Astrocyte (in vitro differentiated cells and primary cell): ENCODE results near the gene GPBP1. TPM values are rescaled to one million over a fixed set of nuclear protein-coding genes. Genes with fewer than 3 reads are reported as not detected.

ENCODE experiments used
- DNase-seq: peaks from one replicate; pipeline ENCODE4 v3.0.0-alpha.2; 2010; ENCODE audit warnings: low read depth
- FAIRE-seq: peaks from 2 replicates; lab custom pipeline; 2011; peaks lifted over from hg19 to GRCh38; lab: Jason Lieb, UNC
- H2AFZ ChIP-seq: 2 replicates; pipeline ENCODE4 v1.6.0; 2012; ENCODE audit warnings: low read depth, low read length, inconsistent platforms
- H3K27ac ChIP-seq: 2 replicates; pipeline ENCODE4 v1.5.1; 2011; ENCODE audit warnings: low read depth, low read length, inconsistent platforms
- H3K27me3 ChIP-seq: 2 replicates; pipeline ENCODE4 v1.6.0; 2011; ENCODE audit warnings: low read length, inconsistent platforms; ENCODE audit not compliant: insufficient read depth
- H3K36me3 ChIP-seq: 2 replicates; pipeline ENCODE4 v1.5.1; 2011; ENCODE audit warnings: low read length, inconsistent platforms; ENCODE audit not compliant: insufficient read depth
- H3K4me1 ChIP-seq: 2 replicates; pipeline ENCODE4 v1.5.1; 2011; ENCODE audit warnings: low read length, inconsistent platforms; ENCODE audit not compliant: insufficient read depth
- H3K4me2 ChIP-seq: 2 replicates; pipeline ENCODE4 v1.6.0; 2012; ENCODE audit warnings: low read length, inconsistent platforms
- H3K4me3 ChIP-seq: 2 replicates; pipeline ENCODE4 v1.5.1; 2011; ENCODE audit warnings: low read depth, mild to moderate bottlenecking, low read length, inconsistent platforms; ENCODE audit not compliant: insufficient read depth
- H3K79me2 ChIP-seq: 2 replicates; pipeline ENCODE4 v1.6.0; 2012; ENCODE audit warnings: mild to moderate bottlenecking, low read length, inconsistent platforms; ENCODE audit not compliant: insufficient read depth
- H3K9ac ChIP-seq: 2 replicates; pipeline ENCODE4 v1.6.0; 2012; ENCODE audit warnings: mild to moderate bottlenecking, low read length, inconsistent platforms
- H3K9me3 ChIP-seq: 2 replicates; pipeline ENCODE4 v1.5.1; 2012; ENCODE audit warnings: low read depth, mild to moderate bottlenecking, low read length, inconsistent platforms; ENCODE audit not compliant: insufficient read depth
- H4K20me1 ChIP-seq: 2 replicates; pipeline ENCODE4 v1.6.0; 2012; ENCODE audit warnings: low read length, inconsistent platforms; ENCODE audit not compliant: insufficient read depth
- H3K27ac Mint-ChIP-seq: one replicate; pipeline ENCODE4 v1.8.0; 2021; ENCODE audit warnings: mild to moderate bottlenecking, mixed read lengths; ENCODE audit not compliant: unreplicated experiment
- H3K27me3 Mint-ChIP-seq: one replicate; pipeline ENCODE4 v1.8.0; 2021; ENCODE audit warnings: low read depth, mixed read lengths; ENCODE audit not compliant: unreplicated experiment
- H3K36me3 Mint-ChIP-seq: one replicate; pipeline ENCODE4 v1.8.0; 2021; ENCODE audit warnings: low read depth, mixed read lengths; ENCODE audit not compliant: unreplicated experiment
- H3K4me1 Mint-ChIP-seq: one replicate; pipeline ENCODE4 v1.8.0; 2021; ENCODE audit warnings: low read depth, mixed read lengths; ENCODE audit not compliant: unreplicated experiment
- H3K4me3 Mint-ChIP-seq: one replicate; pipeline ENCODE4 v1.8.0; 2021; ENCODE audit warnings: mild to moderate bottlenecking, moderate library complexity, mixed read lengths; ENCODE audit not compliant: unreplicated experiment
- H3K9me3 Mint-ChIP-seq: one replicate; pipeline ENCODE4 v1.8.0; 2021; ENCODE audit warnings: mild to moderate bottlenecking, mixed read lengths; ENCODE audit not compliant: unreplicated experiment
- EZH2 ChIP-seq: IDR thresholded peaks from 2 replicates; pipeline ENCODE4 v1.6.1; 2012; ENCODE audit warnings: mild to moderate bottlenecking, low read length, inconsistent platforms; ENCODE audit not compliant: insufficient read depth
- total RNA-seq: library from RNA; stranded (reverse); gene quantifications from 2 replicates; pipeline ENCODE4 v1.2.1, GENCODE V29; 2021
- TF ChIP-seq, protein P1 (sequence below): IDR thresholded peaks from 2 replicates; pipeline ENCODE4 v1.5.1; 2011; ENCODE audit warnings: low read depth, mild to moderate bottlenecking, inconsistent platforms, low read length, moderate library complexity; ENCODE audit not compliant: insufficient read depth

The GPBP1 gene
- total RNA-seq, 1 donor from 2014 or later = 59.8 TPM

GRCh38 chr5:57211039-57211438 is 37.2 kb downstream of the GPBP1 start:
- Histone ChIP-seq H3K9ac (no peak overlapping the region), H3K27ac (no peak overlapping the region), H3K36me3 (peaks cover 4% of the 10 kb centered on the region), H3K9me3 (no peaks in the 10 kb centered on the region), H4K20me1 (peaks cover 80% of the 10 kb centered on the region), H3K4me3 (no peak overlapping the region), H3K79me2 (peaks cover 100% of the 10 kb centered on the region), H3K4me2 (no peak overlapping the region), H3K4me1 (peaks cover 7% of the 10 kb centered on the region), H2AFZ (no peak overlapping the region), H3K27me3 (no peaks in the 10 kb centered on the region)
- Mint-ChIP-seq H3K4me3 (no peak overlapping the region), H3K27ac (no peak overlapping the region), H3K27me3 (no peaks in the 10 kb centered on the region), H3K36me3 (peaks cover 8% of the 10 kb centered on the region), H3K4me1 (peaks cover 28% of the 10 kb centered on the region), H3K9me3 (no peaks in the 10 kb centered on the region)
- DNase-seq (no peak), FAIRE-seq (no peak)
- TF ChIP-seq EZH2 = no peak
- TF ChIP-seq, protein P1, sequence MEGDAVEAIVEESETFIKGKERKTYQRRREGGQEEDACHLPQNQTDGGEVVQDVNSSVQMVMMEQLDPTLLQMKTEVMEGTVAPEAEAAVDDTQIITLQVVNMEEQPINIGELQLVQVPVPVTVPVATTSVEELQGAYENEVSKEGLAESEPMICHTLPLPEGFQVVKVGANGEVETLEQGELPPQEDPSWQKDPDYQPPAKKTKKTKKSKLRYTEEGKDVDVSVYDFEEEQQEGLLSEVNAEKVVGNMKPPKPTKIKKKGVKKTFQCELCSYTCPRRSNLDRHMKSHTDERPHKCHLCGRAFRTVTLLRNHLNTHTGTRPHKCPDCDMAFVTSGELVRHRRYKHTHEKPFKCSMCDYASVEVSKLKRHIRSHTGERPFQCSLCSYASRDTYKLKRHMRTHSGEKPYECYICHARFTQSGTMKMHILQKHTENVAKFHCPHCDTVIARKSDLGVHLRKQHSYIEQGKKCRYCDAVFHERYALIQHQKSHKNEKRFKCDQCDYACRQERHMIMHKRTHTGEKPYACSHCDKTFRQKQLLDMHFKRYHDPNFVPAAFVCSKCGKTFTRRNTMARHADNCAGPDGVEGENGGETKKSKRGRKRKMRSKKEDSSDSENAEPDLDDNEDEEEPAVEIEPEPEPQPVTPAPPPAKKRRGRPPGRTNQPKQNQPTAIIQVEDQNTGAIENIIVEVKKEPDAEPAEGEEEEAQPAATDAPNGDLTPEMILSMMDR = no peak

- Histone ChIP-seq H3K4me2 (no peak overlapping the region), H2AFZ (no peak overlapping the region), H3K36me3 (peaks cover 4% of the 10 kb centered on the region), H3K9me3 (no peaks in the 10 kb centered on the region), H3K27me3 (no peaks in the 10 kb centered on the region), H3K4me3 (no peak overlapping the region), H3K79me2 (peaks cover 95% of the 10 kb centered on the region), H3K4me1 (peaks cover 9% of the 10 kb centered on the region), H4K20me1 (peaks cover 65% of the 10 kb centered on the region), H3K9ac (no peak overlapping the region), H3K27ac (no peak overlapping the region)
- no peak for FAIRE-seq
- peak overlapping the region; percentile 41 for H3K27ac Mint-ChIP-seq
- H3K27me3 Mint-ChIP-seq = no peaks in the 10 kb centered on the region
- no peak overlapping the region for H3K4me3 Mint-ChIP-seq
- DNase-seq = no peak
- peaks cover 13% of the 10 kb centered on the region for H3K4me1 Mint-ChIP-seq
- H3K36me3 Mint-ChIP-seq = peaks cover 8% of the 10 kb centered on the region
- no peak for TF ChIP-seq EZH2
- TF ChIP-seq, protein P1 = no peak
- H3K9me3 Mint-ChIP-seq = no peaks in the 10 kb centered on the region
Measured at GRCh38 chr5:57215629-57216195, 41.9 kb downstream of the GPBP1 start.

- H3K27ac Mint-ChIP-seq = no peak overlapping the region
- no peak overlapping the region for H3K27ac ChIP-seq
- peaks cover 65% of the 10 kb centered on the region for H4K20me1 ChIP-seq
- H3K9me3 ChIP-seq = no peaks in the 10 kb centered on the region
- peak overlapping the region; percentile 45 for H3K4me2 ChIP-seq
- peaks cover 8% of the 10 kb centered on the region for H3K36me3 Mint-ChIP-seq
- peaks cover 14% of the 10 kb centered on the region for H3K4me1 Mint-ChIP-seq
- H3K9me3 Mint-ChIP-seq = no peaks in the 10 kb centered on the region
- no peaks in the 10 kb centered on the region for H3K27me3 ChIP-seq
- H3K4me3 ChIP-seq = no peak overlapping the region
- no peak overlapping the region for H3K9ac ChIP-seq
- no peak overlapping the region for H2AFZ ChIP-seq
- peaks cover 92% of the 10 kb centered on the region for H3K79me2 ChIP-seq
- no peak for TF ChIP-seq EZH2
- TF ChIP-seq, protein P1 = no peak
- no peak overlapping the region for H3K4me3 Mint-ChIP-seq
- H3K4me1 ChIP-seq = peaks cover 9% of the 10 kb centered on the region
- no peaks in the 10 kb centered on the region for H3K27me3 Mint-ChIP-seq
- FAIRE-seq (no peak), DNase-seq (peak; percentile 64)
- peaks cover 4% of the 10 kb centered on the region for H3K36me3 ChIP-seq
Measured at GRCh38 chr5:57216714-57217113, 42.9 kb downstream of the GPBP1 start.
